NAMALWA (cell line): Measurements from ENCODE around the gene ASIC1.

Experiments used
- DNase-seq: peaks from one replicate; pipeline ENCODE4 v3.0.0-alpha.2; 2015; ENCODE audit warnings: low spot score

ASIC1 gene

GRCh38 chr12:50110127-50110761 lies 52.8 kb downstream of the ASIC1 start:
- DNase-seq, result peak; percentile 53

GRCh38 chr12:50110762-50111351 lies 53.5 kb downstream of the ASIC1 start:
- peak; percentile 84 for DNase-seq

GRCh38 chr12:50111395-50111692 lies 53.9 kb downstream of the ASIC1 start:
- DNase-seq, result no peak

DNA sequence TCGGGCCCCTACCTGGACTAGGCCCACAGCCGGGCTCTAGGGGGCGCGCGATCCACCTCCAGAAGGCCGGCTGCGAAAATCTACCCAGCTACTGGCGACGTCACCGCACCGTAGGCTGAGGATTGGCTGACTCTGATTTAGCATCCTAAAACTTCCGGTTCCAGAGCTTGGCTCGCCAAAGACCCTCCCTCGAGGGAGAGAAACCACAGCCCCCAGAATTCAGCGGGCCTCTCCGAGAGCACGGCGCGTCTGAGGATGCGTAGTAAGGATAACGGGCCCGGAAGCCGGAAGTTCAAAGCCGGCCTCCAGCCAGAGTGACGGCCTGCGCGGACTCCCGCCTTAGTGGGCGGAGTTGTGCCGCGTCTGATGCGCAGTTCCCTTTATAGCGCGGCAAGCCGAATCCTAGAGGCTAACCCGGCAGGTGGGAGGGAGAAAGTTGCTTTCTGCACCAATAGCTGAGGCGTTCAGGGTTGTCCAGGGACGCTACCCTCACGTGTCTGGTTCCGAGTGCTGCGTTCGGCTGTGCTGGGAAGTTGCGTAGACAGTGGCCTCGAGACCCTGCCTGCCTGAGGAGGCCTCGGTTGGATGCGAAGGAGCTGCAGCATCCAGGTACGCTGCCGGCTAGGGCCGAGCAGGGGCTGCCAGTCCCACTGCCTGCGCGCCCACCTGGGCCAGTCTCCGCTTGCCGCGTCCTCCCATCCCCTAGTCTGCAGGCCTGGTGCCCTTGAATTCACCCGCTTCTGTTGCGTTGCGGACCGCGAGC lies 54.5 kb downstream of the ASIC1 start, which contains the start of gene COX14:
Gene COX14 (plus strand): TSS at position 544 of the 763 bp plus-strand sequence. CDS start 7,808 bp downstream, outside the sequence.
- peak; percentile 100 for DNase-seq

- peak; percentile 70 for DNase-seq
Measured at GRCh38 chr12:50112456-50113218, 55.2 kb downstream of the ASIC1 start.

DNA sequence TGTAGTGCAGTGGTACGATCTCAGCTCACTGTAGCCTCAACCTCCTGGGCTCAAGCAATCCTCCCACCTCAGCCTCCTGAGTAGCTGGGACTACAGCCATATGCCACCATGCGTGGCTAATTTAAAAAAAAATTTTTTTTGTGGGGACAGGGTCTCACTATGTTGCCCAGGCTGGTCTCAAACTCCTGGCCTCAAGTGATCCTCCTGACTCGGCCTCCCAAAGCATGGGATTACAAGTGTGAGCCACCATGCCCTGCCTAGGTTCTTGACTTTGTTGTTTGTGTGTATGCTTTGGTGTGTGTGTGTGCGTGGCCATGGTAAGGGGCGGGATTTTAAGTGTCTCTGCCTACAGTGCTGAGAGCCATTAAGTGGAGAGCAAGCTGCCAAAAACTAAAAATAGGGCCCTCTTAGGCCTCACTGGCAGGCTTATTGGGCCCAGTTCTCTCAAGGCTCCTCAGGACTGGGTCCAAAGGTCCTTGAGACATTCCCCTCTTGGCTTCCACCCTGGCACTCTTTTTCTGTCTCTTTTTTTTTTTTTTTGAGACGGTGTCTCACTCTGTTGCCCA lies 59.7 kb downstream of the ASIC1 start:
- DNase-seq, result no peak

DNA sequence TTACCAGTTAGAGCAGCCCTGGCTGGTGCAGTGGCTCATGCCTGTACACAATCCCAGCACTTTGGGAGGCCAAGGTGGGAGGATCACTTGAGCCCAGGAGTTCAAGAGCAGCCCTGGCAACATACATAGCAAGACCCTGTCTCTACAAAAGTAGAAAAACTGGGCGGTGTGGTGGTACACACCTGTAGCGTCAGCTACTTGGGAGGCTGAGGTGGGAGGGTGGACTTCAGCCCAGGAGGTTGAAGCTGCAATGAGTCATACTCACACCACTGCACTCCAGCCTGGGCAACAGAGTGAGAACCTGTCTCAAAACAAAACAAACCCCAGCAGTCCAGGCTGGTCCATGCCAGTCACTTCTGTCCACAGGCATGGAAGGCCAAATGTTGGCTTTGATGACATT lies 62.0 kb downstream of the ASIC1 start:
- DNase-seq, result no peak

DNA sequence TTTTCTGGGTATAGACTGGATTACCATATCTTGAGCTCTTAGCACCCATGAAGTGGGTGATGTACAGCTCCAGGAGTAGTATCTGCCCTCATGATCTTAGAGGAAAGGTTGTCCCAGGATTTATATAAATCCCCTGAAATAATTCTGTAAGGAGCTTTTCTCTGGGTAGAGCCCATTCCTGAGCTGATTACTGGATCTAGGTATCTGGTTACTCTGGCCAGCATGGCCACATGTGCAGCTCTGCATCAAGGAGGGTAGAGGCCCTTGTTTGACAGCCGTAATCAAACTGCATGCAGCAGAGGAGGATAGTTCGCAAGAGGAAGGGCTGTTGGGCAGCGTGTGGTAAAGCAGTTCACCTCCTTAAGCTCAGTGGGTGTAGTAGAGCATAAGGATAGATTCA lies 63.1 kb downstream of the ASIC1 start:
- no peak for DNase-seq

- DNase-seq, result no peak
Measured at GRCh38 chr12:50120953-50121352, 63.6 kb downstream of the ASIC1 start.

DNA sequence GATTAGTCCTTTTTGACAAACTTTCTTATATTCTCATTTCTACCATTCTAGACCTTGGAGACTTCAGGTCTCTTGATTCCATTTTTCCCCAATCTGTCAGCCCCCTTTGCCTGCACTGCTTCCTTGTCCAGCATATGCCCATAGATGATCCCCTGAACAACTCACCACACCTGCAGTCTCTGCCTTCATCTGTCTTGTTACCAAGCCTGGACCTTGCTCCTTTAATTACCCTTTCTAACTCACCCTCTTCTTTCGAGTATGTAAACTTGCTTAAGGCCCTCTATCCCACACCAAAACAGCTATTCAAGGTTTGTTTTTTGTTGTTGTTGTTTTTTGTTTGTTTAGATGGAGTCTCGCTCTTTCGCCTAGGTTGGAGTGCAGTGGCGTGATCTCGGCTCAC lies 64.2 kb downstream of the ASIC1 start:
- DNase-seq, result no peak

GRCh38 chr12:50123203-50123602 lies 65.8 kb downstream of the ASIC1 start:
- no peak for DNase-seq

GRCh38 chr12:50127546-50127945 lies 70.2 kb downstream of the ASIC1 start:
- DNase-seq, result no peak

DNA sequence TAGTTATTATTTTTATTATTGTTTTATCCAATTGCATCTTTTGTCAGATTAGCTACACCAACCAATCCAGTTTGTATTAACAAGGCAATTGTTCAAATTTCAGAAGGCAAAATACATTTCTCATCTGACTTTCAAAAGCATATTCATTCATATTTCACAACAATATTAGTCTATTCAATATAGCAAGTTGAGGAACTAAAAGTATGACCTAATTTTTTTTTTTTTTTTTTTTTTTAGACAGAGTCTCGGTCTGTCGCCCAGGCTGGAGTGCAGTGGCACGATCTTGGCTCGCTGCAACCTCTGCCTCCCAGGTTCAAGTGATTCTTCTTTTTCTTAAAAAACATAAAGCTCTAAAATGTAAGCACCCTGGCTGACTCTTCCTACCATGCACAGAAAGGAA lies 71.9 kb downstream of the ASIC1 start:
- no peak for DNase-seq

DNA sequence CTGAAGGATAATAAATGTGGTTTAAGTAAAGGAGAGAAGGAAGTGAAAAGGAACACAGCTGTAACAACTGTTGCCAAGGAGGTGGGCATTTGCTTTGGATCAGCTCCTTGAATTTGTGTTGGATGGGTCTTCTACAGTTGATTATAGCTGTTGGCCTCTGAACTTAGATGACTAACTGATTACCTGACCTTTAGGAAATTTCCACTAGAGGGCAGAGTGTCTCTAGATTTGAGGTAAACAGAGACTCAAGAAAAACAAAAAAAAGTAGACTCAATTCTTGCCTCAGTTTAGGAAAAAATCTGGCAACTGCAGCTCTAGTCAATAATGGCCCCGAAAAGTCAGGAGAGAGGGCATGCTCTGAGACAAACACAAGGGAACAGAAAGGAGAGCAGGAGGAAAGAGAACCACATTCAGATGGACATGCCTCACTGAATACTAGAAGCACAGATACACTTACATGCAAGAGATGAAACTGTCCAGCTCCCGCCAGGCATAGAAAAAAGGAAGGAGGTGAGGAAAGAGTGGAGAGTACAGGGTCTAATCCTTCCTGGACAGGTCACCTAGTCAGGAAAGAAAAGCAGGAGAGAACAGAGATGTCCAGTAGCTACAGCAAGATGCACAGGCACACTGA lies 75.2 kb downstream of the ASIC1 start:
- DNase-seq, result peak; percentile 76
